Endodermal cell (in vitro differentiated cells): ENCODE results near the gene FURIN. TPM values are rescaled to one million over a fixed set of nuclear protein-coding genes. Genes with fewer than 3 reads are reported as not detected.

Experiments
- DNase-seq: peaks from one replicate; pipeline ENCODE4 v3.0.0-alpha.2; 2017
- H3K27ac ChIP-seq: 2 replicates; pipeline ENCODE4 v1.5.1; 2013; ENCODE audit warnings: mild to moderate bottlenecking, low read depth, low read length, moderate library complexity
- H3K27me3 ChIP-seq: 2 replicates; pipeline ENCODE4 v1.6.1; 2013; ENCODE audit warnings: mild to moderate bottlenecking, low read length, moderate library complexity; ENCODE audit not compliant: insufficient read depth, control insufficient read depth, poor library complexity, severe bottlenecking
- H3K36me3 ChIP-seq: 2 replicates; pipeline ENCODE4 v1.7.0; 2013; ENCODE audit warnings: mild to moderate bottlenecking, low read length, moderate library complexity; ENCODE audit not compliant: control insufficient read depth, insufficient read depth
- H3K4me1 ChIP-seq: one replicate; pipeline ENCODE4 v1.7.0; 2013; ENCODE audit warnings: low read length; ENCODE audit not compliant: control insufficient read depth, insufficient read depth
- H3K4me3 ChIP-seq: 2 replicates; pipeline ENCODE4 v1.5.1; 2013; ENCODE audit warnings: mild to moderate bottlenecking, low read length, moderate library complexity
- H3K9ac ChIP-seq: 2 replicates; pipeline ENCODE4 v1.6.1; 2013; ENCODE audit warnings: mild to moderate bottlenecking, low read length, moderate library complexity; ENCODE audit not compliant: poor library complexity, severe bottlenecking; ENCODE audit errors: extremely low read depth
- H3K9me3 ChIP-seq: 2 replicates; pipeline ENCODE4 v1.6.1; 2013; ENCODE audit warnings: mild to moderate bottlenecking, low read length, moderate library complexity; ENCODE audit not compliant: control insufficient read depth
- H3K27ac Mint-ChIP-seq: 2 replicates; pipeline ENCODE4 v1.8.0; 2020; ENCODE audit warnings: mixed read lengths
- H3K27me3 Mint-ChIP-seq: 2 replicates; pipeline ENCODE4 v1.8.0; 2021; ENCODE audit warnings: mild to moderate bottlenecking, mixed read lengths; ENCODE audit not compliant: insufficient read depth
- H3K36me3 Mint-ChIP-seq: 2 replicates; pipeline ENCODE4 v1.8.0; 2020; ENCODE audit warnings: low read depth, mixed read lengths
- H3K4me1 Mint-ChIP-seq: 2 replicates; pipeline ENCODE4 v1.8.0; 2020; ENCODE audit warnings: mixed read lengths
- H3K4me3 Mint-ChIP-seq: 2 replicates; pipeline ENCODE4 v1.8.0; 2020; ENCODE audit warnings: mild to moderate bottlenecking, moderate library complexity, mixed read lengths
- H3K9me3 Mint-ChIP-seq: 2 replicates; pipeline ENCODE4 v1.8.0; 2020; ENCODE audit warnings: mild to moderate bottlenecking, mixed read lengths
- CTCF ChIP-seq: fragments of 200-600 bp; sonication (generic); conservative IDR thresholded peaks from 2 replicates; pipeline ENCODE4 v1.5.0; 2021; ENCODE audit warnings: antibody characterized with exemption, mild to moderate bottlenecking
- WGBS, 2 experiments: methylation state at CpG; one replicate each; pipeline versions ENCODE4 v1.1.5 to v1.1.7; 2013; ENCODE audit warnings: missing lambda C conversion rate in 2 of 2, mixed read lengths in 1 of 2; ENCODE audit not compliant: insufficient coverage in 1 of 2, insufficient read length in 1 of 2; 5-methylcytosine and 5-hydroxymethylcytosine counted together
- total RNA-seq, 2 donors: library from RNA; stranded (reverse); fragmentation: NEBNext Ultra II Directional in 1 of 2; extraction: Animal tissue kit (Norgen Biotek cat#: 25700) in 1 of 2; gene quantifications; 2 replicates in 1 of 2; 3 replicates in 1 of 2; pipeline ENCODE4 v1.2.1, GENCODE V29; 2021

FURIN gene
- total RNA-seq, 2 donors from 2014 or later, result 96.3 to 108 TPM

DNA sequence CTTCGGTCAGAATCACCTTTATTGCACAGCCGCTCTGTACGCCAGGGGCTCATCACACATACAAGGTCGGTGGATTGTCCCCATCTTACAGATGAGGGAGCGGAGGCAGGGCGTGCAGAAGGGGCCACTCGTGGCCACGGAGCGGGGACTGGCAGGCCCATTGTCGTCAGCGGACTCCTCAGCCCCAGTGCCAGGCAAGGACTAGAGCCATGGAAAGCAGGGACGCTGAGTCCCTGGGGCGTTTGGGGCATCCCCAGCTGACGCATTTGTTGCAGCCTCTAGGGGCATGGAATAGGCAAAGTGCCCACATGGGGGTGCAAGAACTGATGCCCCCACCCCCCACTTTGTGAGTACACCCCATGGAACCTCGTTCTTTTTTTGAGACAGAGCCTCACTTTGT is 29.8 kb upstream of the FURIN start:
- TF ChIP-seq CTCF, result no peak
- H3K4me3 ChIP-seq, result no peak overlapping the region
- H3K9ac ChIP-seq, result no peak overlapping the region
- DNase-seq, result no peak
- H3K36me3 ChIP-seq, result no peaks in the 10 kb centered on the region
- peaks cover 5% of the 10 kb centered on the region for H3K4me1 ChIP-seq
- no peaks in the 10 kb centered on the region for H3K36me3 Mint-ChIP-seq
- 95 to 97% methylated on average over 13 to 15 of the region's 15 CpGs for WGBS, 2 experiments
- no peaks in the 10 kb centered on the region for H3K27me3 Mint-ChIP-seq
- H3K4me3 Mint-ChIP-seq, result no peak overlapping the region
- no peaks in the 10 kb centered on the region for H3K9me3 Mint-ChIP-seq
- no peaks in the 10 kb centered on the region for H3K9me3 ChIP-seq
- no peaks in the 10 kb centered on the region for H3K27me3 ChIP-seq
- peaks cover 18% of the 10 kb centered on the region for H3K4me1 Mint-ChIP-seq
- H3K27ac Mint-ChIP-seq, result no peak overlapping the region
- H3K27ac ChIP-seq, result no peak overlapping the region

DNA sequence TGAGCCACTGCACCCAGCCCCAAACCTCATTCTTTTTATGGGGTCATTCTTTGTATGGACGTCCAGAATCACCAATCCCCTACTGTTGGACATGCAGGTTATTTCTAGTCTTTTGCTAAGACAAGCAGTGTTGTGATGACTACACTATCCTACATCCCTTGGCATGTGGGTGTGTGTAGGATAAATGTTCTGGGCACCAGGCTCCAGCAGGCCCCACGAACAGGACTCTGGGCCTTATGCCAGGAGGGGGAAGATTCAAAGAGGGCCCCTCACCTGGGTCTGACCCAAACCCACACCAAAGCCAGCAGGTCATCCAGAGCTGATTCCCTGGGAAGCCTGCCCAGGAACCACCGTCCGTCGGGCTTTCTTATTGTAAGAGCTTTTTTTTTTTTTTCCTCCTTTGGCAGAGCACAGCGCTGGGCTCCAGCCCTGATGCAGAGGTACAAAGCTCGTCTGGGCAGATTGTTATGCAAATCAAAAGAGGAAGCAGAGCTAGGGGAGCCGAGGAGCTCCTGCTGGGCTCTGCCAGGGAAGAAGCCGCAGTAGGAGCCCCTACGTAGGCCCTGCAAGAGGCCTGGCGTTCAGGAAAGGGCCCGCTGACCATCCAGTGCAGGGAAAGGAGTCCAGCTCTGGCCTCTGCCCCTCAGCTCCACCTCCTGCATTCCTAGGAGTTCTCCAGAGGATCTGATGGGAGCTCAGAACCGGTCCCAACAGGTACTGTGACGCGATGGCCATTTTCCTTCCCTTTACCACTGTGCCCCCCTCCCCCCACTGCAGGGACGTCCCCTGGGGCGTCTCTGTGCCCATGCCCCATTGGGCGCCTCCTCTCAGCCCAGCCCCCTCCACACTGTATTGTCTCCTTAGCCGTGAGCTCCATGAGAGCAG is 29.0 kb upstream of the FURIN start:
- no peak for TF ChIP-seq CTCF
- H3K9me3 ChIP-seq, result no peaks in the 10 kb centered on the region
- no peak overlapping the region for H3K27ac ChIP-seq
- no peak overlapping the region for H3K9ac ChIP-seq
- 35 to 54% methylated on average over 8 to 19 of the region's 19 CpGs for WGBS, 2 experiments
- H3K27me3 ChIP-seq, result no peaks in the 10 kb centered on the region
- Mint-ChIP-seq H3K4me1 (peaks cover 18% of the 10 kb centered on the region), H3K4me3 (no peak overlapping the region), H3K27me3 (no peaks in the 10 kb centered on the region), H3K9me3 (no peaks in the 10 kb centered on the region), H3K27ac (peak overlapping the region; percentile 78), H3K36me3 (no peaks in the 10 kb centered on the region)
- peaks cover 5% of the 10 kb centered on the region for H3K4me1 ChIP-seq
- H3K36me3 ChIP-seq, result no peaks in the 10 kb centered on the region
- H3K4me3 ChIP-seq, result no peak overlapping the region
- peak; percentile 88 for DNase-seq

DNA sequence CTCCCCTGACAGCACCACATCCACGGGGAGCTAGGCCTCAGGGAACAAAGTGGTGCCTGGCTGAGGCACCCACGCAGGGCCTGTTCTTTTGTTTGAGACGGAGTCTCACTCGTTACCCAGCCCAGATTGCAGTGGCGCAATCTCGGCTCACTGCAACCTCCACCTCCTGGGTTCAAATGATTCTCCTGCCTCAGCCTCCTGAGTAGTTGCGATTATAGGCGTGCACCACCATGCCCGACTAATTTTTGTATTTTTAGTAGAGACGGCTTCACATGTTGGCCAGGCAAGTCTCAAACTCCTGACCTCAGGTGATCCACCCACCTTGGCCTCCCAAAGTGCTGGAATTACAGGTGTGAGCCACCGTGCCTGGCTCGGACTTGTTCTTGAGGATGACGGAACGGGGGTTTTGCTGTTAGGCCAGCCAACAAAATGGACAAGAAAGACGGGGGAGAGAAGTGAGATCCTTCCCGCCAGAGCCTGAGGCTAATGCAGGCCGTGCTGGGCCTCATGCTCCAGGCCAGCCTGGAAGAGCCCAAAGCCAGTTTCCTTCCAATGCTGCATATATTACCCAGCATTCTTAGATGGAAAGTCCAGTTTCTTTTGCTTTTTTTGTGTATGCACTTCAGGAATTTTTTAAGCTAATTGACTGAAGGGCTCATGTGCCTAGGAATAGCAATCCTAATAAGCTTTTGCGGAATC is 28.1 kb upstream of the FURIN start:
- no peak overlapping the region for H3K4me3 Mint-ChIP-seq
- Histone ChIP-seq H3K4me1 (peaks cover 5% of the 10 kb centered on the region), H3K9ac (no peak overlapping the region), H3K27me3 (no peaks in the 10 kb centered on the region), H3K36me3 (no peaks in the 10 kb centered on the region), H3K4me3 (no peak overlapping the region), H3K27ac (no peak overlapping the region), H3K9me3 (no peaks in the 10 kb centered on the region)
- no peak for DNase-seq
- peak overlapping the region; percentile 78 for H3K27ac Mint-ChIP-seq
- no peaks in the 10 kb centered on the region for H3K27me3 Mint-ChIP-seq
- no peak for TF ChIP-seq CTCF
- WGBS, 2 experiments, result 91 to 92% methylated on average over 13 to 18 of the region's 18 CpGs
- H3K9me3 Mint-ChIP-seq, result no peaks in the 10 kb centered on the region
- H3K36me3 Mint-ChIP-seq, result no peaks in the 10 kb centered on the region
- H3K4me1 Mint-ChIP-seq, result peaks cover 15% of the 10 kb centered on the region
